Right atrium auricular region (tissue), 2 donors: ENCODE results near the gene ELMO1. TPM values are rescaled to one million over a fixed set of nuclear protein-coding genes. Genes with fewer than 3 reads are reported as not detected.
A peak's percentile ranks its signal among the peaks of the same experiment; 100 is the strongest.

ENCODE experiments used
- DNase-seq: peaks from one replicate; pipeline ENCODE4 v3.0.0-alpha.2; 2019; ENCODE audit warnings: low spot score
- H3K27ac ChIP-seq, 2 donors: fragments of 200-600 bp; sonication (generic); 1 replicate in 1 of 2; 2 replicates in 1 of 2; pipeline ENCODE4 v1.5.1; 2016 to 2019
- H3K27me3 ChIP-seq, 2 donors: fragments of 200-600 bp; sonication (generic); one replicate each; pipeline versions ENCODE4 v1.5.1 to v1.6.0; 2017 to 2019
- H3K36me3 ChIP-seq: fragments of 200-600 bp; sonication (generic); one replicate; pipeline ENCODE4 v1.5.1; 2016
- H3K4me1 ChIP-seq, 2 donors: fragments of 200-600 bp; sonication (generic); one replicate each; pipeline versions ENCODE4 v1.5.1 to v1.6.0; 2017 to 2019
- H3K4me3 ChIP-seq, 2 donors: fragments of 200-600 bp; sonication (generic); 1 replicate in 1 of 2; 2 replicates in 1 of 2; pipeline ENCODE4 v1.5.1; 2017 to 2019; ENCODE audit warnings: mild to moderate bottlenecking in 1 of 2, moderate library complexity in 1 of 2
- H3K9me3 ChIP-seq, 2 donors: fragments of 200-600 bp; sonication (generic); one replicate each; pipeline ENCODE4 v1.5.1; 2019
- total RNA-seq, 2 donors: library from RNA; depleted of rRNA; stranded (reverse); fragments of >200 nt; gene quantifications; one replicate each; pipeline ENCODE4 v1.1.0, GENCODE V29; 2016
- TF ChIP-seq, protein P1 (sequence below), 2 donors: fragments of 200-600 bp; sonication (generic); IDR thresholded peaks; one replicate each; pipeline ENCODE4 v1.5.1; 2019; ENCODE audit warnings: antibody characterized with exemption in 2 of 2

The ELMO1 gene
- total RNA-seq, 2 donors from 2014 or later = 24.4 to 45.1 TPM

DNA sequence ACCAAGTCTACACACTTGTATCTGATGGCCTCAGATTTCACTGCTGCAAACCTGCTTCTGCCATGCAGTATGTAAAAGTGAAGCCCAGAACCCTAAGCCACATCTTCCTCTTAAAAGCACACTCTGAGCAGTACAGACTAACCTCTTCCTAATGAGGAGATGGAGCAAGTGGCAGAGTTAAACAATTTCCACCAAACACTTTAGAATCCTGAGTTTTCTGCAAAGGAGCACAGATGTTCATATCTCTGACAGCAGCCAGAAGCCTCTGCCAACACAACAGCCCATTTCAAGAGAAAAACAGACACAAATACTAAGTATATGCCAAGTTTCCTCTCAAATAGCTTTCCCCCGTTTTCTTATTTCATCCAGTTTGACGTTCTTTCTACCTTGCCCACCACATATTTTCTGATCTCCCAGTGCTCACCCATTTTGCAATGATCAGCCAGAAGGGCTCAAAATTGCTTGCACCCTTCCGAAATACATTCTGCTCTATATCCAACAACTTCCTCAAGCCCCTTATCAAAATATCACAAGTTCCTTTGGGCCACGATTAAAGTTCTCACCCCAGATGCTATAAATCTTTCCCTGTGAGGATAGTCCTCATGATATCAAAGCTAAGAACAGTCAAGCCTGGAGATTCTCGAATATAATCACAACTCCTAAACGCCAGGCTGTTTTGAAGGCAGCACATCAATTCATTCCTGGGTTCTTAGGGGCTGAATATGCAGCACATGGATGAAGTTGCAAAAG, 27.5 kb downstream of the ELMO1 start:
- H3K27ac ChIP-seq = peak overlapping the region in 1 of 2 donors; percentile 46
- no peak for DNase-seq

DNA sequence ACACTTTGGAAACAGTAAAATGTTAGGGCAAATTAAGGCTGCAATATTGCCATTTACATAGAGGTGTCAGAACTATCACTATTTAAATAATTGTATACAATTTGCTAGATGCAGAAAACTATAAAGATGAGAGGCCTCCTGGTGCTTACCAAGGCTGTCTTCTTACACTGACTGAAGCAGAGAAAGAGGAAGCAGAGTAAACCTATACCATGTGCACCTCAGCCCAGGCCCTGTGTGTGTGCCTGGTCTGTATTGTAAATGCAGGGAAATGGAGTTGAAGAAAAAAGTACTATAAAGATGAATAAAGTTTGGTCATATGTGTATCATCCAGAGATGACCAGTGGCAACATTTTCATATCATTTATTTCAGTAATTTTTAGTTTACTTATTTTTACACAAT, 29.2 kb downstream of the ELMO1 start:
- Histone ChIP-seq H3K4me1 (peaks cover 0 to 61% of the 10 kb centered on the region in 2 donors), H3K4me3 (no peak overlapping the region), H3K27me3 (no peaks in the 10 kb centered on the region), H3K36me3 (no peaks in the 10 kb centered on the region), H3K9me3 (no peaks in the 10 kb centered on the region), H3K27ac (no peak overlapping the region)
- TF ChIP-seq, protein P1, sequence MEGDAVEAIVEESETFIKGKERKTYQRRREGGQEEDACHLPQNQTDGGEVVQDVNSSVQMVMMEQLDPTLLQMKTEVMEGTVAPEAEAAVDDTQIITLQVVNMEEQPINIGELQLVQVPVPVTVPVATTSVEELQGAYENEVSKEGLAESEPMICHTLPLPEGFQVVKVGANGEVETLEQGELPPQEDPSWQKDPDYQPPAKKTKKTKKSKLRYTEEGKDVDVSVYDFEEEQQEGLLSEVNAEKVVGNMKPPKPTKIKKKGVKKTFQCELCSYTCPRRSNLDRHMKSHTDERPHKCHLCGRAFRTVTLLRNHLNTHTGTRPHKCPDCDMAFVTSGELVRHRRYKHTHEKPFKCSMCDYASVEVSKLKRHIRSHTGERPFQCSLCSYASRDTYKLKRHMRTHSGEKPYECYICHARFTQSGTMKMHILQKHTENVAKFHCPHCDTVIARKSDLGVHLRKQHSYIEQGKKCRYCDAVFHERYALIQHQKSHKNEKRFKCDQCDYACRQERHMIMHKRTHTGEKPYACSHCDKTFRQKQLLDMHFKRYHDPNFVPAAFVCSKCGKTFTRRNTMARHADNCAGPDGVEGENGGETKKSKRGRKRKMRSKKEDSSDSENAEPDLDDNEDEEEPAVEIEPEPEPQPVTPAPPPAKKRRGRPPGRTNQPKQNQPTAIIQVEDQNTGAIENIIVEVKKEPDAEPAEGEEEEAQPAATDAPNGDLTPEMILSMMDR (IDR thresholded peaks at IDR 0.05) = no peak
- DNase-seq = no peak

More for the DNA sequence above, 27.5 kb downstream of the ELMO1 start:
- peaks cover 0 to 54% of the 10 kb centered on the region in 2 donors for H3K4me1 ChIP-seq
- H3K36me3 ChIP-seq = no peaks in the 10 kb centered on the region
- no peaks in the 10 kb centered on the region for H3K27me3 ChIP-seq
- no peaks in the 10 kb centered on the region for H3K9me3 ChIP-seq
- H3K4me3 ChIP-seq = no peak overlapping the region
- TF ChIP-seq, protein P1 (IDR thresholded peaks at IDR 0.05) = no peak

DNA sequence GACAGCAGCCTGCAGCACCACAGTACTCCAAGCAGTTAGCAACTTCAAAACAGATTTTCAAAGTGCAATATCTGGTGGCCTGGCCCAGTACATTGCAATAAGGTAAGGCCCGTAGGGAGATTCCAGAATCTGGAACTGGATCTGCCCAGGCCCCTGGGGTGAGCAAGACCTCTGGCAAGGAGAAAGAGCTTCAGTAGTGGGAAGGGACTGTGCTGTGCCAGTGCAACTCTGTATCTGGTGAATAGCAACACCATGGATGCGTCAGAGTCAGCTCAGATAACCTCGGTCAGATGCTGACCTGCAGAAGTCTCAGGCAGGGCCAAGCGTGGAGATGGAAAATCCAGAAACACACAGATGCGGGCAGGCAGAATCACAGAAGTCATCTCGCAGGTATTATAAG, 30.3 kb downstream of the ELMO1 start:
- Histone ChIP-seq H3K27ac (no peak overlapping the region), H3K36me3 (no peaks in the 10 kb centered on the region), H3K4me3 (no peak overlapping the region), H3K27me3 (no peaks in the 10 kb centered on the region), H3K4me1 (peaks cover 0 to 65% of the 10 kb centered on the region in 2 donors), H3K9me3 (no peaks in the 10 kb centered on the region)
- TF ChIP-seq, protein P1 (IDR thresholded peaks at IDR 0.05) = no peak
- DNase-seq = no peak

DNA sequence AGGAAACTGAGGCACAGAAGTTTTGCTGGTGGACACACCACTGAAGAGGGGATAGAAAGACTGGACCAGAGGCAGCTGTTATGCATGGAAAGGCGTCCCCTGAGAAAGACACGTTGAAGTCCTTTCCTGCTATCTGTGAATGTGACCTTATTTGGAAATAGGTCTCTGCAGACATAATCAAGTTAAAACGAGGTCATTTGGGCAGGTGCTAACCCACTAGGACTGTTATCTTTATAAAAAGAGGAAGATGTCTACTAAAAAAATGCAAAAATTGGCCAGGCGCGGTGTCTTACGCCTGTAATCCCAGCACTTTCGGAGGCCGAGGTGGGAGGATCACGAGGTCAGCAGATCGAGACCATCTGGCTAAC, 31.6 kb downstream of the ELMO1 start:
- no peaks in the 10 kb centered on the region for H3K27me3 ChIP-seq
- H3K9me3 ChIP-seq = peaks cover 0 to 7% of the 10 kb centered on the region in 2 donors
- H3K4me1 ChIP-seq = peaks cover 0 to 55% of the 10 kb centered on the region in 2 donors
- TF ChIP-seq, protein P1 (IDR thresholded peaks at IDR 0.05) = no peak
- H3K4me3 ChIP-seq = no peak overlapping the region
- H3K36me3 ChIP-seq = no peaks in the 10 kb centered on the region
- no peak overlapping the region for H3K27ac ChIP-seq
- no peak for DNase-seq

DNA sequence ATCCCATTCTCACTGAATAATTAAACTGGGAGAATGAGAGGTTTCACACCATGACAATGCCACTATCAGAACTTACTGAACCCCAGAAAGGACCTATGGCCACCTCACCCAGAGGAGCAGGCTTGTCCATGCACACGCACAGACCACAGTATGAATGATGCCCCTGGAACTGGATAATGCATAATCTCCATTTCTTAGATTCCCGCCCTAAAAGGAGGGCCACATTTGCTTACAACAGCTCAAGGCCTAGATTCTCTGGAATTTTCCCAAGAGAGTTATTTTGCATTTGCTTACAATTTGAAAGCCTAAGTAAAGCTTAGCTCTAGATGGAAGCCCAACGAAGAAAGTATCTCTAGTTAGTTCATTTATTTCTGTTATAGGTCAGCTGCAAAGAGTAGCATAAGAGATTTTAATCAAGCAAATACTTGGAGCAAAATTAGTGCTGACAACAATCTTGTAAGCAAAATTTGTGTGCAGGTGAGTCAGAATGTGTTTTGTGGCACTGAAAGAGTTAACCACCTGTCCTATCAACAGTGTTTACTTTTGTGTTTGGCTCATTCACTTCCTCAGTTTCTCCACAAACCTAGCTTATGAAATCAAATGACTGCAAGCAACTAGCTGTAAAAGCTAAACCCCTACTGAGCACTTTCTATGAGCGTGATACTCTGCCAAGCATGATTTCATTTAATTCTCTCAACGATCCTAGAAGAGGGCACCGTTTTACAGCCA, 32.1 kb downstream of the ELMO1 start:
- TF ChIP-seq, protein P1 (IDR thresholded peaks at IDR 0.05) = no peak
- Histone ChIP-seq H3K9me3 (peaks cover 0 to 7% of the 10 kb centered on the region in 2 donors), H3K27me3 (no peaks in the 10 kb centered on the region), H3K27ac (no peak overlapping the region), H3K36me3 (no peaks in the 10 kb centered on the region), H3K4me1 (peaks cover 0 to 49% of the 10 kb centered on the region in 2 donors), H3K4me3 (no peak overlapping the region)
- DNase-seq = no peak
